ENCODE data around the gene NFYC. TPM values are rescaled to one million over a fixed set of nuclear protein-coding genes. Genes with fewer than 3 reads are reported as not detected.
A peak's percentile ranks its signal among the peaks of the same experiment; 100 is the strongest.

NFYC gene
- total and polyA plus RNA-seq, 2 experiments from 2014 or later = 36.2 to 42.7 TPM

- Mint-ChIP-seq H3K36me3 (ENCODE audit: low read depth) (peaks cover 67% of the 10 kb centered on the region), H3K4me1 (peaks cover 58% of the 10 kb centered on the region), H3K27ac (peak overlapping the region; percentile 88), H3K4me3 (peak overlapping the region; percentile 25), H3K27me3 (ENCODE audit: insufficient read depth, low read depth, poor library complexity) (peaks cover 9% of the 10 kb centered on the region), H3K9me3 (peaks cover 20% of the 10 kb centered on the region)
- TF ChIP-seq STAT1 (IDR thresholded peaks at IDR 0.05; ENCODE audit: unreplicated experiment) = no peak
- TF ChIP-seq ZNF462 (CRISPR knock-in tag; IDR thresholded peaks at IDR 0.05) = 0 out of 2 replicates have a peak, but pooled peaks have one; percentile 39
- TF ChIP-seq CREB1 (CRISPR knock-in tag; IDR thresholded peaks at IDR 0.05; ENCODE audit: low read depth) = 0 out of 2 replicates have a peak, but pooled peaks have one; percentile 1
- Histone ChIP-seq H3K4me2 (peak overlapping the region; percentile 58; the same call in 1 of the 2 replicates), H3K4me3 (no peak overlapping the region; the same call in 1 of the 2 replicates), H3K4me1 (ENCODE audit: insufficient read depth) (peaks cover 22% of the 10 kb centered on the region), H2AFZ (no peak overlapping the region), H3K9me2 (ENCODE audit: insufficient read depth) (no peaks in the 10 kb centered on the region), H3K27me3 (ENCODE audit: insufficient read depth) (no peaks in the 10 kb centered on the region), H3K36me3 (ENCODE audit: insufficient read depth) (peaks cover 6% of the 10 kb centered on the region; the same call in 1 of the 2 replicates), H4K20me1 (replicated peaks; ENCODE audit: insufficient read depth) (no peaks in the 10 kb centered on the region; the same call in 1 of the 2 replicates), H3K27ac (ENCODE audit: low read depth) (peak overlapping the region; percentile 79), H3F3A (replicated peaks; ENCODE audit: low read depth) (peaks cover 13% of the 10 kb centered on the region), H3K79me2 (replicated peaks; ENCODE audit: insufficient read depth) (no peaks in the 10 kb centered on the region)
- ATAC-seq (peak; percentile 84), DNase-seq (ENCODE audit: low spot score) (peak; percentile 67)
Measured at GRCh38 chr1:40773748-40774265, 82.3 kb downstream of the NFYC start.

DNA sequence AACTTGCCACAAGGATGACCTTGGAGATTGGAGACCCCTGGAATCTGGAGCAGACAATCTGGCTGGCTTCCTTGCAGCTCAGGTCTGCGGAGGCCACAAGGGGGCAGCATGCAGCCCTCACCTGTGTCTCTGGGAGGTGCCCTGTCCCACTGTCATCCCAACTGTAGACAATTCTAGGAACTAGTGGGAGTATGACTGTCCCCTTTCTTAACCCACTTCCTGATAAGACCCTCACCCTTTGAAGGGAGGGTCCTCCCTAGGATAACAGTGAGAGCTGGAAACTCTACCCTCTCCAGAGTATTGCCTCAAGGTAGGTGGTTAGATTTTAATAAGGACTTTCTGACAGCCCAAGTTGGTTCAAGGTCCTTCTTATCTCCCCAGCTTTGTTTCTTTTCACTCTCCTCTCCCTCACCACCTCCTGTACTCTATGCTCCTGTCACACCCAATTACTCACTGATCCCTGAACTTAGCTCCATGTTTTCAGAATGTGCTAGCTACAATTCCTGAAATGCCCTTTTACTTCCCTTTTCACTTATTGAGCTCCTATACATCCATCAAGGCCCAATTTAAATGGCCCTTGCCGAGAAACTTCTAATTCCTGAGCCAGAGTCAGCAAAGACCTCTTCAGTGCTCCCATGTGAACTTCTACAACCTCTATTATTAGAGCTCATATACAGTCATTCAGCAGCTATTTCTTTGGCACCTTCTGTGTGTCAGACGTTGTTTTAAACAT, 82.9 kb downstream of the NFYC start:
- H3K36me3 Mint-ChIP-seq (ENCODE audit: low read depth) = peaks cover 61% of the 10 kb centered on the region
- Histone ChIP-seq H3K4me1 (ENCODE audit: insufficient read depth) (peaks cover 24% of the 10 kb centered on the region), H3K27me3 (ENCODE audit: insufficient read depth) (no peaks in the 10 kb centered on the region), H3K79me2 (replicated peaks; ENCODE audit: insufficient read depth) (no peaks in the 10 kb centered on the region), H3K4me2 (no peak overlapping the region), H4K20me1 (replicated peaks; ENCODE audit: insufficient read depth) (no peaks in the 10 kb centered on the region; the same call in 1 of the 2 replicates), H2AFZ (no peak overlapping the region), H3F3A (replicated peaks; ENCODE audit: low read depth) (peaks cover 13% of the 10 kb centered on the region), H3K9me2 (ENCODE audit: insufficient read depth) (no peaks in the 10 kb centered on the region), H3K27ac (ENCODE audit: low read depth) (peak overlapping the region; percentile 79), H3K4me3 (no peak overlapping the region), H3K36me3 (ENCODE audit: insufficient read depth) (peaks cover 6% of the 10 kb centered on the region; the same call in 1 of the 2 replicates)
- H3K27me3 Mint-ChIP-seq (ENCODE audit: insufficient read depth, low read depth, poor library complexity) = peaks cover 10% of the 10 kb centered on the region
- peak overlapping the region; percentile 88 for H3K27ac Mint-ChIP-seq
- no peak overlapping the region; the same call in 2 of the 3 replicates for H3K4me3 Mint-ChIP-seq
- peaks cover 20% of the 10 kb centered on the region for H3K9me3 Mint-ChIP-seq
- ATAC-seq (peak; percentile 87), DNase-seq (ENCODE audit: low spot score) (peak; percentile 83)
- H3K4me1 Mint-ChIP-seq = peaks cover 57% of the 10 kb centered on the region
- TF ChIP-seq, protein P1, sequence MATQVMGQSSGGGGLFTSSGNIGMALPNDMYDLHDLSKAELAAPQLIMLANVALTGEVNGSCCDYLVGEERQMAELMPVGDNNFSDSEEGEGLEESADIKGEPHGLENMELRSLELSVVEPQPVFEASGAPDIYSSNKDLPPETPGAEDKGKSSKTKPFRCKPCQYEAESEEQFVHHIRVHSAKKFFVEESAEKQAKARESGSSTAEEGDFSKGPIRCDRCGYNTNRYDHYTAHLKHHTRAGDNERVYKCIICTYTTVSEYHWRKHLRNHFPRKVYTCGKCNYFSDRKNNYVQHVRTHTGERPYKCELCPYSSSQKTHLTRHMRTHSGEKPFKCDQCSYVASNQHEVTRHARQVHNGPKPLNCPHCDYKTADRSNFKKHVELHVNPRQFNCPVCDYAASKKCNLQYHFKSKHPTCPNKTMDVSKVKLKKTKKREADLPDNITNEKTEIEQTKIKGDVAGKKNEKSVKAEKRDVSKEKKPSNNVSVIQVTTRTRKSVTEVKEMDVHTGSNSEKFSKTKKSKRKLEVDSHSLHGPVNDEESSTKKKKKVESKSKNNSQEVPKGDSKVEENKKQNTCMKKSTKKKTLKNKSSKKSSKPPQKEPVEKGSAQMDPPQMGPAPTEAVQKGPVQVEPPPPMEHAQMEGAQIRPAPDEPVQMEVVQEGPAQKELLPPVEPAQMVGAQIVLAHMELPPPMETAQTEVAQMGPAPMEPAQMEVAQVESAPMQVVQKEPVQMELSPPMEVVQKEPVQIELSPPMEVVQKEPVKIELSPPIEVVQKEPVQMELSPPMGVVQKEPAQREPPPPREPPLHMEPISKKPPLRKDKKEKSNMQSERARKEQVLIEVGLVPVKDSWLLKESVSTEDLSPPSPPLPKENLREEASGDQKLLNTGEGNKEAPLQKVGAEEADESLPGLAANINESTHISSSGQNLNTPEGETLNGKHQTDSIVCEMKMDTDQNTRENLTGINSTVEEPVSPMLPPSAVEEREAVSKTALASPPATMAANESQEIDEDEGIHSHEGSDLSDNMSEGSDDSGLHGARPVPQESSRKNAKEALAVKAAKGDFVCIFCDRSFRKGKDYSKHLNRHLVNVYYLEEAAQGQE (IDR thresholded peaks at IDR 0.05; ENCODE audit: unreplicated experiment) = no peak
- TF ChIP-seq, protein P2, sequence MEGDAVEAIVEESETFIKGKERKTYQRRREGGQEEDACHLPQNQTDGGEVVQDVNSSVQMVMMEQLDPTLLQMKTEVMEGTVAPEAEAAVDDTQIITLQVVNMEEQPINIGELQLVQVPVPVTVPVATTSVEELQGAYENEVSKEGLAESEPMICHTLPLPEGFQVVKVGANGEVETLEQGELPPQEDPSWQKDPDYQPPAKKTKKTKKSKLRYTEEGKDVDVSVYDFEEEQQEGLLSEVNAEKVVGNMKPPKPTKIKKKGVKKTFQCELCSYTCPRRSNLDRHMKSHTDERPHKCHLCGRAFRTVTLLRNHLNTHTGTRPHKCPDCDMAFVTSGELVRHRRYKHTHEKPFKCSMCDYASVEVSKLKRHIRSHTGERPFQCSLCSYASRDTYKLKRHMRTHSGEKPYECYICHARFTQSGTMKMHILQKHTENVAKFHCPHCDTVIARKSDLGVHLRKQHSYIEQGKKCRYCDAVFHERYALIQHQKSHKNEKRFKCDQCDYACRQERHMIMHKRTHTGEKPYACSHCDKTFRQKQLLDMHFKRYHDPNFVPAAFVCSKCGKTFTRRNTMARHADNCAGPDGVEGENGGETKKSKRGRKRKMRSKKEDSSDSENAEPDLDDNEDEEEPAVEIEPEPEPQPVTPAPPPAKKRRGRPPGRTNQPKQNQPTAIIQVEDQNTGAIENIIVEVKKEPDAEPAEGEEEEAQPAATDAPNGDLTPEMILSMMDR (conservative IDR thresholded peaks at IDR 0.05; ENCODE audit: low read depth in 2 of 2) = peak; percentile 91 to 92

All from GM23338 (cell line).